HG03025 (cell line): Measurements from ENCODE around the gene PGM2L1.
"Not testable (repeated sequence)": the region's sequence is repeated elsewhere in the genome, so short reads cannot be mapped to it uniquely, and the experiment has no call there.

Experiments used
- ATAC-seq: cut with Tn5 transposase; IDR thresholded peaks from one replicate; pipeline ENCODE4 v1.9.1; 2021; ENCODE audit warnings: mild to moderate bottlenecking, moderate library complexity; ENCODE audit not compliant: unreplicated experiment, low FRiP score

PGM2L1 gene

DNA sequence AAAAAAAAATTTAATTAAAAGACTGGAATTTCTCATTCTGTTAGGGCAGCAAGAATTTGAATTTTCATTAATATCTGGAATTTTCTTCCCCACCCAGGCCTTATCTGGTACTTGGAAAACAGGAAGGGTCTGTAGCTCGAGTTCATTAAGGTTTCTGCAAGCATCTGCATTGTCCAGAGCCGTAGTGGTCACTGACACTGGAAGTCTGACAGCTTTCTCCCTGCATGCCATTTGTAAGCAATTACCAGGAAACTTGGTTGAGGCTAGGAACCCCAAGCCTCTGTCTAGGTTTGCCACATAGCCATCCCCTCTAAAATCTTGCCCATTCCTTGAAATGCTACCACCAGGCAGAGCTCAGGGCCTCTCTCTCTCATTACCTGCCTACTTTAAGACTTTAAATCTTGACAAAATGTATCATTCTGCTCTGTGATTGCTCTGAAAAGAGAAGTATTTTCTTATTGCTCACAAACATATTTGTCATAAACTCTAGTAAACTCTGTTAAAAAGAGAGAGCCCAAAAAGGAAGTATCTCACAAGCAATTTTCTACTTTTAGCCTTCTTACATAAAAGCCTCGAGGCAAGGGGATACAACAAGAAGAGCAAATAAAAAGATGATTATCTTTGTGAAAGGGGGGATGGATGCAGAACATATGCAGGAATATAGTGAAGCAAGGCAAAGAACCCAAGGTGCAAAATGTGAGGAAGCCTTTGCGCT lies 5.5 kb upstream of the PGM2L1 start:
- ATAC-seq = no peak

DNA sequence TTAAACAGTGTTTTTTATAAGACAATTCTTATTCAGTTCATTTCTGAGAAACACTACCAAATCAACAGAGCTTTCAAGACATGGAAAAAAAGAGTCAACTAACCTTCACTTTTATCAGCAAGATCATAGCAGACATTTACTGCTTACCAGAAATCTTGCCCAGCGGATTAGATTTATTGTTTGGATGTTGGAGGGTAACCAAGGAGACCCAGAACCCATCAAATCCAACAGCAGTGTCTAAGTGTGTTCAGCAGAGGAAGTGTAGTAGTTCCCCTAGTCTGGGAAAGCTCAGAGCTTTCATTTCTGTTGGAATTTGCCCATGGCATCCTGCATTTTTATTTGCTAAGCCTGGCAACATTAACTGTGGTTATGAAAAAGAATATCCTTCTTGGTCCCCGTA lies 2.4 kb upstream of the PGM2L1 start:
- no peak for ATAC-seq

DNA sequence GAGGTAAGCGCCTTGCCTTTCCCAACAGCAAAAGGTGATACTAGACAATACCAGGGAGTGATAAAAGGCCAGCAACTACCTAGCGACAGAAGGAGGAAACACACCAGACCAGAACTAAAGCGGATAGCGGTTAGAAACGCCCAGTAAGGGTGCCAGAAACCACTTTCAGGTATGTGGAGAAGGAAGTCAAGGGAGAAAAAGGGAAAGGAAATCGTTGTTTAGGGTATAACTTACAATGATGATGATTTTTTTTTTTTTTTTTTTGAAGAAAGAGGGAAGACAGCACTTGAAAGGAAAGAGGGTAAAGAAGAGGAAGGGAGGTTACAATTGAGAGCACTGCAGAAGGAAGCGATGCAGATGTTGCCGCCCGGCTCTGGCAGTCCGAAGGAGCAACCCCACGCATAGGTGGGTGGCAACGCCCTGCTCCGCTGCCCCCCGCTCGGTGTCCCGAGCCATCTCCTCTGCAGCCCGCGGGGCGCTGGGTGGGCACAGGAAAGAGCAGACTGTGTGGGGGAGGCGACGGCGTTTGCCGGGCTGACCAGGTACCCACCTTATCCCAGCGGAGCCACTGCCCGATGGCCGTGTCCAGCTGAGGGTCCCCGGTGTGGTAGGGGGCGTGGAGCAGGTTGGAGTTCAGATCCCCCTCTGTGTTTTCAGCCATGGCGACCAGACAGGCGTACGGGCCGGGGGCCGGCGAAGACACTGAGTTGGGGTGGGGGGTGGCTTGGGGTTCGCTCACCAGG lies 561 bp downstream of the PGM2L1 start:
- ATAC-seq = peak; percentile 12

DNA sequence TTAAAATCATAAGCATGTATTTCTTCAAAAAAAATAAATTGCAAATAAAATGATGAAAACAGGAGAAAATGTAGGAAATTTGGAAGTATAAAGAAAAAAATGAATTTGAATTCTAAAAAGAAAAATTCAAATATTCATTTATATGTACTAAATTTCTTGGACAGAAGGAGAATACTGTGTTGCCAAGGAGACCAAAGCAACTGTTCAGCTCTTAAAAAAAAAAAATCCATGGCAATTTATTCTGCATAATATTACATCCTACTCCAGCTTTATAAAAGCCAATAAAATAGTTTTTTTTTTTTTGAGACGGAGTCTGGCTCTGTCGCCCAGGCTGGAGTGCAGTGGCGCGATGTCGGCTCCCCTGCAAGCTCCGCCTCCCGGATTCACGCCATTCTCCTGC lies 6.0 kb downstream of the PGM2L1 start:
- ATAC-seq = no peak

DNA sequence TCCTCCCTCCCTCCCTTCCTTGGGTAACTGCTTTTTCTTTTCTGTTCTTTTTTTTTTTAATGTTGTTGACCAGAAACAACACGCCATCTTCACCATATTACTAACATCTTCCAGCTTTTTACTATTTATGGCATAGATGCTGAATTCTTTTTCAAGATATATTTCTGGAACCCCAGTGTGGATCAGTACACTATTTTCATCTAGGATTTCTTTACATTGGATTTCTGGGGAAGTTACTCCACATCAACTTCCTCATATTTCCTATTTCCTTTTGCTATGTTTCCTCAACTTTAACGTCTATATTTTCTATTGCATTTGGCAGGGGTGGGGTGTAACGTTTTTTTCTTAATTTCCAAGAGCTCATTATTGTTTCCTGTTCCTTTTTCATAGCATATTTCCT lies 7.0 kb downstream of the PGM2L1 start:
- no peak for ATAC-seq

DNA sequence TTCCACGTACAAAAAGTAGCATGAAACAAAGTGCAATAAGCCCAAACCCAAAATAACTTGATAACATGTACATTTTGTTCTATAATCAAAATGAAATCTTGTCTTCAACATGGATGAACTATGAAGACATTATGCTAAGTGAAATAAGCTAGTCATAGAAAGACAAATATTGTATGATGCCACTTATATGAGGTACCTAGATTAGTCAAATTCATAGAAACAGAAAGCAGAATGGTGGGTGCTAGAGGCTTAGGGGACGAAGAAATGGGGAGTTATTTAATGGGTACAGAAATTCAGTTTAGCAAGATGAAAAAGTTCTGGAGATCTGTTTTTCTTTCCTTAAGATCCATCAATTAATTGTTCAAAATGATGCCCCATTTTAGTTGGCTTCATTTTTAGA lies 7.5 kb downstream of the PGM2L1 start:
- ATAC-seq = no peak

DNA sequence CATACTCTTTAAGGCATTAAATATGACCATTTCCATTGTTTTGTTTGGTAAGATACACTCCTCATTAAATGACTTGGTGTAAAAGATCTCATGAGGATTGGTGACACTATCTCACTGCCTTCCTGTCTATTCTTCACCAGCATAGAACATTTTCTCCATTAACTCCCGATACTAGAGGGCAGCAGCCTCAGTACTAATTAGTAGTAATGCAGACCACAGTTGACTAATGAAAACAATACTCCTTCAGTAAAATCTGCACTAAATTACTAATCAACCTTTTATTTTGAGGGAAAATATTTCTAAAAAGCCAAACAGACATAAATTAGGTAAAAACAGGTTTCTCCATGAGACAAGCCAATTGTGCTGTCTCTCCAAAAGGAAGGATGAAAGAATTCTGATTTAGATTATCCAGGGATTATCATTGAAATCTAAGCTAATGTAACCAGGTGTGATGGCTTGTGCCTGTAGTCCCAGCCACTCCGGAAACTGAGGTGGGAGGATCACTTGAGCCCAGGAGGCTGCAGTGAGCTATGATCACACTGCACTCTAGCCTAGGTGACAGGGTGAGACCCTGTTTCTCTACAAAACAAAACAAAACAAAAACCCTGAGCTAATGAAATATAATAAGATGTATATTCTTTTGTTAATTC lies 9.4 kb downstream of the PGM2L1 start:
- no peak for ATAC-seq

DNA sequence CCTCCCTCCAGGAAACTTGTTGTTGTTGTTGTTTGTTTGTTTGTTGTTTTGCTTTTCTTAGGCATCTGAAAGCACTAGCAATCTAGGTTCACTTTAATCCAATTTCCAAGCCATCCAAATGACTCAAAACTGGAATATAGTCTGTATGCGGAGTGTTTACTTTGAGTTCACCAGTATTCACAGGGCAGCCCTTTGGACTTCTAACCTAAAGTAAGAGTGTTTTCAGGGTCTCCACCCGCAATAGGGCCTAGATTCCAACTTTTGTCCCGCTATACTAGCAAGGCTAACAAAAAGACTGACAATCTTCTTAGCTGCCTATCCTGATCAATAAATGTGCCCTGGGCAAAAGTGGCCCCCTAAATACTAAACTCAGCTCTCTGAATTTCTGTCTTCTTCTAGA lies 13.6 kb downstream of the PGM2L1 start:
- ATAC-seq = no peak

DNA sequence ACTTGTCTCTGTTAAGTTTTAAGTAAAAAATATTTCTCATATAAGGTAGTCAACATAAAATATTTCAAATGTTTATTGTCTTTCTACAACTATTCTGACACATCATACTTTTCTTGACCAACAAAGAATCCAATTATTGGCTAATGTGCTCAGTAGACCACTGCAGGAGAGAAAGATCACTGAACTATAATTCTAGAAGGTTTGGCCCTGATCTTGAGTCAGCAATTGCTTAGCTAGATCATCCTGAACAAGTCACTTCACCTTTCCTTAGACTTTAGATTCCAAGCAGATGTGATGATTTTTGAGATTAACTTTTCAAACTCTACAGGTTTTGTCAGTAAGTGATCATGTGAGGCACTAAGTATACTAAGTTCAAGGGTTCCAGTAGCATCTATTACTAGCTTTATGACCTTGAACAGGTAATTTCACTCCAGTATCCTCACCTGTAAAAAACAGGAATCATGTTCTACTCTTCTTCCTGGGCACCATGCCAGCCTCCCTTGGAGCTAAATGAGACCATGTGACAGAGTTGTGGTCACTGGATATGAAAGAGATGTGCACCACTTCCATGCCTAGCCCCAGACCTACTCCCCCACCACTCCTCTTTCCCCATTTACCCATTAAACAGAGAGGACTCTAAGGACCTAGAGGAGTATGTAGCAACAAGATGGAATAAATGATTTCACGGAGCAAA lies 17.3 kb downstream of the PGM2L1 start:
- no peak for ATAC-seq

DNA sequence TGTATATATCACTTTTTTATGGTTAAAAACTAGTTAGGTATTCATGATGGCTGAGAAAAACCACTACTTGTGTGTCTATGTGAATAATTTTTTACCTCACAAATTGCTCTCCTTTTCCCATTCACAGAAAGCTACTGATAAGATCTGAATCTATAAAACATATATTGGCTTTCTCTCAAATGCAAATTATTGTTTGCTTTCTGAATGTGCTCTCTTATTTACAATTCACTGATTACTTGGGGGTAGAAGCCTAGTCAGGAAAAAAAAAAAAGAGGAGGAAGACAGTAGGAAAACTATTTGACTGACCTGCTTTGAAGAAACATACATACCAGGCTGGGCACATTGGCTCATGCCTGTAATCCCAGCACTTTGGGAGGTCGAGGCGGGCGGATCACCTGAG lies 20.5 kb downstream of the PGM2L1 start:
- ATAC-seq = no peak

DNA sequence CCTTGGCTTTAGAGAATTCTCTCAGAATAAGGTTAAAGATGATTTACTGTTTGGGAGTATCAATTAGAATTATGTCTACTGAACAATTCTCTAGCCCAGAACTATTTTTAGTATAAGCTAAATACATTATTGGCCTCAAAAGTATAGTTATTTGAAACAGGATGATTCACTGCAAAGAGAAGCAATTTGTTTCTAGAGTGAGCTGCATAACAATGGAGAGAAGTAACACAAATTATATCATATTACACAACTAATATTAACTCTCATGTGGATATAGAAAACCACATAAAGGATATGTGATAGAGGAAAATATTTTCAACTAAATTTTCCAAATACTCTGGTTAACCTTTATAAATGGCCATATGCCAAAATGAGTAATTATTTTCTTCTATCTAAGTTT lies 24.9 kb downstream of the PGM2L1 start:
- no peak for ATAC-seq

DNA sequence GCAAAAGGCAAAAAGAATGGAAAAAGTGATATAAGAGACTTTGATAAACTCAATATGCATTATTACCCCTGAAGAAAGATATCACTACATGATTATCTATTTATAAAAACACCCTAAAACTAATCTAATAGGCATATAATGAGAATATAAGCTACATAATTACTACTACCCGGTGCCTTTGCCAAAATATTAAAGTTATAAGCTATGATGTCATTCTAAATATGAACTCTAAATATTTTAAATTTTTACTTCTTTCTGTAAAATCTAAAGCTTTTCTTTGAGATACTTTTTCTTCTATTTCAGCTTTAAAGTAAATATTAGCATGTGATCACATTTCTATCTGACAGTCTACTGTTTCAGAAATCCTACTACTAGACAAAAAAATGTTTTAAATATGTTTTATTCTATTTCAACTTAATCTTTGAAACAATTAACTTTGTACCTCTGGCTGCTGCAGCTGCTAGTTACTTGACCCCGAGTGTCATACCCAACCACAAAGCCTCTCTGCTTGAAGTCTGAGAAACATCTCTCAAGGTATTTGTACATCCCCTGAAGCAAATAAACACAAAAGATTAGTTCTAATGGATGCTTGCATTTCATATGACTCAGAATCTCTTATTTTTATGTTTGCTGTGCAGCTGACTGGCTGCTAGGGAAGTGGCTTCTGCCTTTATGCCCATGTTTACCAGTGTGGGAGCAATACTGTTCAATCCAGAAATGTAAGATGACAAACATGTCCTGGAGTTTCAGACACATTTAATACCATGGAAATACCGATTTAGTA lies 26.8 kb downstream of the PGM2L1 start:
- no peak for ATAC-seq

DNA sequence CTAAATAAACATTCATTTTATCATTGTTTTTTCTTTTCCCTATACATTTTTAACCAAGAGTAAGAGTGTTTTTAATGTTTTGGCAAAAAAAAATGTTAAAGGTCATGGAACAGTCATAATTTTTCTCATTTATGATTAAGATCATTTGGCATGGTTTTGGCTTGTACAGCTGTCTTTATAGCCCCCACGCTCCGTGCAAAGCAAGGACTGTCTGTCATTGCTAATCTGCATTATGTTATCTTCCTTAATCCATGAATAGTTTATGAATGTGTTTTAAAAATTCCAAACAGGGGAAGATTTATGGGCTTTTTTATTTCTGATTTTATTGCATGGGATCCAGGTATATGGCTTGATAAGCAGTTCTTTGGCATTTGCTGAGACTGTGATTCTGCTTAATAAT lies 28.1 kb downstream of the PGM2L1 start:
- ATAC-seq = no peak

DNA sequence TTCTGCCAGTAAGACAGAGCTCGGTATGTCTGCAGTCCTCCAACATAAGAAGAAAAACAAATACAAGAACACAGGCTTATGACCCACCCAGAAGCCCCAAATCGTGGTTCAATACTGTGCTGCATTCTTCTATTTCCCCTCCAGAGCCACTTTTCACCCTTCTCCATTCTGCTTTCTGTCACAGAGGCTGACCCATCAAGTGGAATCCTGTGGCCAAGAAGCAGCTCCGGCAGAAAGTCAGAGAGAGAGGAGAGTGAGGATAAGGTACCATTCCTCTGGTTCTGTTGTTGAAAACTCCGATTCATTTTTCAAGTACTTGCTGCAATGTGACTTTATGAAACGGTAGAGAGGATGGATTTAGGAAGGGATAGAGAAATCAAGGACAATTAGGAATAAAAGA lies 30.4 kb downstream of the PGM2L1 start:
- ATAC-seq = no peak

DNA sequence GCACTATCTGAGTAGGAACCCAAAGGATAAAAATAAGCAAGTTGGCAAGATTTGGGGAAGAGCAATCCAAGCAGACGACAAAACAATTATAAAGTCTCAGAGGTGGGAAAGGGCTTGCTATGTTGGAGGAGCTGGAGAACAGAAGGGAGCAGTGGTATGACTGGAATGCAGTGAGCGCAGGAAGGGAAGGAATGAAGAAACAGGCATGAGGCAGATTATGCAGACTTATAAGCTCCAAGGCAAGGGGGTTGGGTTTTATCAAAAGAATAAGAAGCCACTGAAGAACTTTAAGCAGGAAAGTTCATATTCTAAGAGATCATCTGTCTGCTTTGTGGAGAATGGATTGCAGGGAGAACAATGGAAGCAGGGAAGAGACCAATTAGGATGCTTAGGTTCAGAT lies 31.7 kb downstream of the PGM2L1 start:
- no peak for ATAC-seq

DNA sequence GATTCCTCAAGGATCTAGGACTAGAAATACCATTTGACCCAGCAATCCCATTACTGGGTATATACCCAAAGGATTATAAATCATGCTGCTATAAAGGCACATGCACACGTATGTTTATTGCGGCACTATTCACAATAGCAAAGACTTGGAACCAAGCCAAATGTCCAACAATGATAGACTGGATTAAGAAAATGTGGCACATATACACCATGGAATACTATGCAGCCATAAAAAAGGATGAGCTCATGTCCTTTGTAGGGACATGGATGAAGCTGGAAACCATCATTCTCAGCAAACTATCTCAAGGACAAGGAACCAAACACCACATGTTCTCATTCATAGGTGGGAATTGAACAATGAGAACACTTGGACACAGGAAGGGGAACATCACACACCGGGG lies 32.4 kb downstream of the PGM2L1 start:
- ATAC-seq = not testable (repeated sequence)

DNA sequence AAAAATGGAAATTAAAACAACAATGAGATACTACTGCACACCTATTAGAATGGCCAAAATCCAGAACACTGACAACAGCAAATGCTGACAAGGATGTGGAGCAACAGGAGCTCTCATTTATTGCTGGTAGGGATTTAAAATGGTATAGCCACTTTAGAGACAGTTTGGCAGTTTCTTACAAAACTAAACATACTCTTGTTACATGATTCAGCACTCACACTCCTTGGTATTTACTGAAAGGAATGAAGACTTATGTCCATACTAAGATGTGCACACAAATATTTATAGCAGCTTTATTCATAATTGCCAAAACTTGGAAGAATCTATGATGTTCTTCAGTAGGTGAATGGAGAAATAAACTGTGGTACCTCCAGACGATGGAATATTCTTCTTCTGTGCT lies 40.8 kb downstream of the PGM2L1 start:
- no peak for ATAC-seq

DNA sequence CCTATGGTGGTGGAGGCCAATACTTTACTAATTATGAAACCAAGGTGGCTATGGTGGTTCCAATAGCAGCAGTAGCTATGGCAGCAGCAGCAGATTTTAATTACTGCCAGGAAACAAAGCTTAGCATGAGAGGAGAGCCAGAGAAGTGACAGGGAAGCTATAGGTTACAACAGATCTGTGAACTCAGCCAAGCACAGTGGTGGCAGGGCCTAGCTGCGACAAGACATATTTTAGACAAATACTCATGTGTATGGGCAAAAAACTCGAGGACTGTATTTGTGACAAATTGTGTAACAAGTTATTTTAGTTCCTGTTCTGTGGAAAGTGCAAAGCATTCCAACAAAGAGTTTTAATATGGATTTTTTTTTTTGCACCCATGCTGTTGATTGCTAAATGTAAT lies 42.6 kb downstream of the PGM2L1 start:
- ATAC-seq = no peak

DNA sequence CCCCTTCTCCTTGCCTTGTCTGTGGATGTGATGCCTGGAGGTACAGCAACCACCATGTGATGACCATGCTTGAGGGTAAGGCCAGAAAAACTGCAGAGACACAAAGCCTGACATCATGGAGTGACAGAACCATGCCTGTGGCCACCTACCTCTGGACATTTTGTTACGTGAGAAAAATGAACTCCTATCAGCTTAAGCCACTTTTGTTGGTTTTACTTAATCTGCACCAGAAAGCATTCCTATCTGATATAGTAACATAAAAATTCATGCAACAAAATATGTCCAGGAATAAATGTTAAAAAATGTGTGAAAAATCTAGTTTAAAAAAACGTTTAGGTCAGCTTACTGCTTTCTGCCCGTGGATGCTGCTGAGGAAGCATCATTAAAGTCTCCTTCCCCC lies 44.2 kb downstream of the PGM2L1 start:
- ATAC-seq = no peak

DNA sequence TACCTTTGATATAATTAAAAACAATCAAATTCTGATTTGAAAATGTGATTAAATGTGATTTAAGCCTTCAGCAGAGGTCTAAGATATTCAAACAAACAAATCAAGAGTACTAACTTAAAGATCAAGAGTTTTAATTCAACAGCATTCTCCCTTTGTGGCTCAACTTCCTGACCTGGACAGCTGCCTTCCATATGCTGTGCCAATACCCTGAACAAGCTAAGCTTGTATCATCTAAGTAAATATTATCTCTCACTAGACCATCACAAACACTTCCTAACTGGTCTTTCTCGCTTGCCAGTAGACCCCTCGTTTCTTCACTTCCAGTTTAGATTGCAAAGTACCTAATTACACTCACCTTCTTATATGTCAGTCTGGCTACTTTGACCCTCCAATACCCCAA lies 50.9 kb downstream of the PGM2L1 start:
- no peak for ATAC-seq
